ENCODE data around the gene TCOF1.

- TF ChIP-seq, protein P1, sequence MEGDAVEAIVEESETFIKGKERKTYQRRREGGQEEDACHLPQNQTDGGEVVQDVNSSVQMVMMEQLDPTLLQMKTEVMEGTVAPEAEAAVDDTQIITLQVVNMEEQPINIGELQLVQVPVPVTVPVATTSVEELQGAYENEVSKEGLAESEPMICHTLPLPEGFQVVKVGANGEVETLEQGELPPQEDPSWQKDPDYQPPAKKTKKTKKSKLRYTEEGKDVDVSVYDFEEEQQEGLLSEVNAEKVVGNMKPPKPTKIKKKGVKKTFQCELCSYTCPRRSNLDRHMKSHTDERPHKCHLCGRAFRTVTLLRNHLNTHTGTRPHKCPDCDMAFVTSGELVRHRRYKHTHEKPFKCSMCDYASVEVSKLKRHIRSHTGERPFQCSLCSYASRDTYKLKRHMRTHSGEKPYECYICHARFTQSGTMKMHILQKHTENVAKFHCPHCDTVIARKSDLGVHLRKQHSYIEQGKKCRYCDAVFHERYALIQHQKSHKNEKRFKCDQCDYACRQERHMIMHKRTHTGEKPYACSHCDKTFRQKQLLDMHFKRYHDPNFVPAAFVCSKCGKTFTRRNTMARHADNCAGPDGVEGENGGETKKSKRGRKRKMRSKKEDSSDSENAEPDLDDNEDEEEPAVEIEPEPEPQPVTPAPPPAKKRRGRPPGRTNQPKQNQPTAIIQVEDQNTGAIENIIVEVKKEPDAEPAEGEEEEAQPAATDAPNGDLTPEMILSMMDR (conservative IDR thresholded peaks at IDR 0.05) = no peak
- no peak for TF ChIP-seq EZH2 (IDR thresholded peaks at IDR 0.05; ENCODE audit: low read depth)
Observed at GRCh38 chr5:150321784-150322183, 35.7 kb upstream of the TCOF1 start.

Measured in PC-9 (cell line).